Transverse colon (tissue), 4 donors: Measurements from ENCODE around the gene TTBK1.

Source experiments
- EP300 ChIP-seq: sonication (generic); formaldehyde crosslinking; IDR thresholded peaks from one replicate; pipeline ENCODE4 v1.6.1; 2017; ENCODE audit warnings: antibody characterized with exemption, low read depth
- POLR2A ChIP-seq: fragments of 450-650 bp; IDR thresholded peaks from one replicate; pipeline ENCODE4 v1.6.1; 2016; ENCODE audit warnings: antibody characterized with exemption, mild to moderate bottlenecking, moderate library complexity
- POLR2AphosphoS5 ChIP-seq, 3 donors: sonication (generic); formaldehyde crosslinking; IDR thresholded peaks; one replicate each; pipeline ENCODE4 v1.6.1; 2016; ENCODE audit warnings: antibody characterized with exemption in 3 of 3
- TF ChIP-seq, protein P1 (sequence below), 5 experiments: fragments of 200-600 bp in 3 of 5; fragments of 450-650 bp in 2 of 5; sonication (generic) in 3 of 5; IDR thresholded peaks; 1 replicate in 2 of 5; 2 replicates in 3 of 5; pipeline ENCODE4 v1.5.1; 2016 to 2017; ENCODE audit warnings: antibody characterized with exemption in 5 of 5, inconsistent platforms in 3 of 5, mild to moderate bottlenecking in 2 of 5, moderate library complexity in 1 of 5

DNA sequence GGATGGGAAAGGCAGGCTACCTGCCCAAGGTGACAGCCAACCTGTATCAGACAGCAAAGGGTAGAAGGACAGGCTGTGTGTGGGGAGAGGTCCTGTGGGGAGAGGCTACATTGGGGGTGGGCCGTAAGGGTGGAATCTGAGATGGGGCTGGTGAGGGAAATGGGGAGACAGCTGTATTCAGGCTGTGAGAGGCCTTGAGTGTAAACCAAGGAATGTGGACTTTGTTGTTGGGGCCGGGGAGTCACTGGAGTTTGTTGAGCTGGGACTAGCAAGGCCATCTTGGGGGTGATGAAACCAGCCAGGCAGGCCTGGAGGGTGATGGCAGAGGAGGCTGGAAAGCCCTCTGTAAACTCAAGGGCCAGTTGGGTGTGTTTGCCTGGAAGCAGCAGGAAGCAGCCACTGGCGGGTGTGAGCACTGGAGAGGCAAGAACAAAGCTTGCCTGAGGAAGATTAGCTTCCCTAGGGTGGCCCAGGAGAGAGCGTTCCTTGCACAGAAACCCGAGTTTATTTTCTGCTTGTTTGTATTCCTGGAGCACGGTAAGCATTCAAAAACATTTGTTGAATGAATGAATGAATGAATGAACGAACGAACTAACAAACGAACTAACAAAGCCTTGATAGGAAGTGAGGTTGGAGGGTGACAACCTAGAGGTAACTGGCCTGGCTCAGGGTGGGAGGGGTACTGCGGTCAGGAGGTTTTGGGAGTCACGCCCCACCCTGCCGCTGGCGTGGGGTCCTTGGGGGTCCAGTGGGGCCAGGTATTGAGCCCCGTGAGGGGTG is 18.9 kb downstream of the TTBK1 start:
- TF ChIP-seq, protein P1, sequence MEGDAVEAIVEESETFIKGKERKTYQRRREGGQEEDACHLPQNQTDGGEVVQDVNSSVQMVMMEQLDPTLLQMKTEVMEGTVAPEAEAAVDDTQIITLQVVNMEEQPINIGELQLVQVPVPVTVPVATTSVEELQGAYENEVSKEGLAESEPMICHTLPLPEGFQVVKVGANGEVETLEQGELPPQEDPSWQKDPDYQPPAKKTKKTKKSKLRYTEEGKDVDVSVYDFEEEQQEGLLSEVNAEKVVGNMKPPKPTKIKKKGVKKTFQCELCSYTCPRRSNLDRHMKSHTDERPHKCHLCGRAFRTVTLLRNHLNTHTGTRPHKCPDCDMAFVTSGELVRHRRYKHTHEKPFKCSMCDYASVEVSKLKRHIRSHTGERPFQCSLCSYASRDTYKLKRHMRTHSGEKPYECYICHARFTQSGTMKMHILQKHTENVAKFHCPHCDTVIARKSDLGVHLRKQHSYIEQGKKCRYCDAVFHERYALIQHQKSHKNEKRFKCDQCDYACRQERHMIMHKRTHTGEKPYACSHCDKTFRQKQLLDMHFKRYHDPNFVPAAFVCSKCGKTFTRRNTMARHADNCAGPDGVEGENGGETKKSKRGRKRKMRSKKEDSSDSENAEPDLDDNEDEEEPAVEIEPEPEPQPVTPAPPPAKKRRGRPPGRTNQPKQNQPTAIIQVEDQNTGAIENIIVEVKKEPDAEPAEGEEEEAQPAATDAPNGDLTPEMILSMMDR (IDR thresholded peaks at IDR 0.05) = no peak
- no peak for TF ChIP-seq POLR2A
- no peak for TF ChIP-seq POLR2AphosphoS5 (IDR thresholded peaks at IDR 0.05)
- no peak for TF ChIP-seq EP300
